Mesenchymal stem cell (in vitro differentiated cells and primary cell): ENCODE results near the gene ADAMTS13.

Experiments used
- DNase-seq: peaks from one replicate; pipeline ENCODE4 v3.0.0-alpha.2; 2013
- H2AFZ ChIP-seq: one replicate; pipeline ENCODE4 v1.6.1; 2013; ENCODE audit warnings: low read depth, mild to moderate bottlenecking, control low read depth, inconsistent platforms, low read length, moderate library complexity
- H2AK5ac ChIP-seq: 2 replicates; pipeline ENCODE4 v1.6.1; 2013; ENCODE audit warnings: low read length, moderate library complexity, mild to moderate bottlenecking, inconsistent platforms; ENCODE audit not compliant: severe bottlenecking
- H2BK120ac ChIP-seq: one replicate; pipeline ENCODE4 v1.6.1; 2013; ENCODE audit warnings: low read depth, mild to moderate bottlenecking, inconsistent platforms, low read length, moderate library complexity
- H2BK12ac ChIP-seq, 2 experiments: one replicate each; pipeline ENCODE4 v1.6.1; 2013; ENCODE audit warnings: inconsistent platforms in 2 of 2, low read length in 2 of 2, mild to moderate bottlenecking in 2 of 2, moderate library complexity in 2 of 2, control low read depth in 1 of 2
- H2BK15ac ChIP-seq: one replicate; pipeline ENCODE4 v1.6.1; 2013; ENCODE audit warnings: mild to moderate bottlenecking, low read depth, inconsistent platforms; ENCODE audit not compliant: poor library complexity, severe bottlenecking
- H2BK5ac ChIP-seq: 2 replicates; pipeline ENCODE4 v1.6.1; 2013; ENCODE audit warnings: low read depth, mild to moderate bottlenecking, low read length, control low read depth, inconsistent platforms; ENCODE audit not compliant: poor library complexity, severe bottlenecking
- H3K14ac ChIP-seq, 2 experiments: one replicate each; pipeline ENCODE4 v1.6.1; 2013; ENCODE audit warnings: inconsistent platforms in 2 of 2, low read length in 2 of 2, control low read depth in 1 of 2, mild to moderate bottlenecking in 1 of 2, moderate library complexity in 1 of 2
- H3K18ac ChIP-seq, 2 experiments: one replicate each; pipeline ENCODE4 v1.6.1; 2013; ENCODE audit warnings: inconsistent platforms in 2 of 2, low read length in 2 of 2, control low read depth in 1 of 2, low read depth in 1 of 2, mild to moderate bottlenecking in 1 of 2
- H3K23ac ChIP-seq, 2 experiments: one replicate each; pipeline ENCODE4 v1.6.1; 2013; ENCODE audit warnings: inconsistent platforms in 2 of 2, low read length in 2 of 2, mild to moderate bottlenecking in 2 of 2, moderate library complexity in 2 of 2, control low read depth in 1 of 2
- H3K27ac ChIP-seq: 2 replicates; pipeline ENCODE4 v1.5.1; 2013; ENCODE audit warnings: mild to moderate bottlenecking, moderate library complexity, low read length, control low read depth, inconsistent platforms; ENCODE audit not compliant: poor library complexity, severe bottlenecking
- H3K27me3 ChIP-seq, 2 experiments: 2 replicates each; pipeline versions ENCODE4 v1.6.1 to v1.7.0; 2013; ENCODE audit warnings: low read length in 2 of 2, mild to moderate bottlenecking in 2 of 2, moderate library complexity in 2 of 2, control low read depth in 1 of 2, inconsistent platforms in 1 of 2; ENCODE audit not compliant: control insufficient read depth in 1 of 2, insufficient read depth in 1 of 2
- H3K36me3 ChIP-seq, 2 experiments: 2 replicates each; pipeline versions ENCODE4 v1.6.1 to v1.7.0; 2013; ENCODE audit warnings: low read length in 2 of 2, control low read depth in 1 of 2, inconsistent platforms in 1 of 2, low read depth in 1 of 2, mild to moderate bottlenecking in 1 of 2; ENCODE audit not compliant: insufficient read depth in 2 of 2, control insufficient read depth in 1 of 2
- H3K4ac ChIP-seq, 2 experiments: one replicate each; pipeline ENCODE4 v1.6.1; 2013; ENCODE audit warnings: inconsistent platforms in 2 of 2, low read length in 2 of 2, mild to moderate bottlenecking in 2 of 2, moderate library complexity in 2 of 2, control low read depth in 1 of 2, low read depth in 1 of 2
- H3K4me1 ChIP-seq: 2 replicates; pipeline ENCODE4 v1.6.1; 2013; ENCODE audit warnings: low read depth, low read length, control low read depth; ENCODE audit not compliant: control insufficient read depth, insufficient read depth
- H3K4me2 ChIP-seq: 2 replicates; pipeline ENCODE4 v1.6.1; 2013; ENCODE audit warnings: low read length, mild to moderate bottlenecking, inconsistent platforms; ENCODE audit not compliant: poor library complexity, severe bottlenecking
- H3K4me3 ChIP-seq, 2 experiments: 2 replicates each; pipeline versions ENCODE4 v1.5.1 to v1.7.0; 2013; ENCODE audit warnings: low read length in 2 of 2, mild to moderate bottlenecking in 2 of 2, control low read depth in 1 of 2, low read depth in 1 of 2; ENCODE audit not compliant: insufficient read depth in 1 of 2
- H3K79me1 ChIP-seq: replicated peaks from 2 replicates; pipeline ENCODE4 v1.6.1; 2013; ENCODE audit warnings: mild to moderate bottlenecking, control low read depth, low read length, inconsistent platforms; ENCODE audit not compliant: poor library complexity, severe bottlenecking
- H3K9ac ChIP-seq: 2 replicates; pipeline ENCODE4 v1.7.0; 2013; ENCODE audit warnings: mild to moderate bottlenecking, low read length, moderate library complexity
- H3K9me3 ChIP-seq: 2 replicates; pipeline ENCODE4 v1.7.0; 2013; ENCODE audit warnings: mild to moderate bottlenecking, low read length; ENCODE audit not compliant: control insufficient read depth
- H4K8ac ChIP-seq: one replicate; pipeline ENCODE4 v1.6.1; 2013; ENCODE audit warnings: inconsistent platforms, mild to moderate bottlenecking, low read length, moderate library complexity
- H4K91ac ChIP-seq: one replicate; pipeline ENCODE4 v1.6.1; 2013; ENCODE audit warnings: mild to moderate bottlenecking, low read length, inconsistent platforms
- WGBS: methylation state at CpG from one replicate; pipeline ENCODE4 v1.1.7; 2013; ENCODE audit warnings: mixed read lengths; 5-methylcytosine and 5-hydroxymethylcytosine counted together

ADAMTS13 gene

DNA sequence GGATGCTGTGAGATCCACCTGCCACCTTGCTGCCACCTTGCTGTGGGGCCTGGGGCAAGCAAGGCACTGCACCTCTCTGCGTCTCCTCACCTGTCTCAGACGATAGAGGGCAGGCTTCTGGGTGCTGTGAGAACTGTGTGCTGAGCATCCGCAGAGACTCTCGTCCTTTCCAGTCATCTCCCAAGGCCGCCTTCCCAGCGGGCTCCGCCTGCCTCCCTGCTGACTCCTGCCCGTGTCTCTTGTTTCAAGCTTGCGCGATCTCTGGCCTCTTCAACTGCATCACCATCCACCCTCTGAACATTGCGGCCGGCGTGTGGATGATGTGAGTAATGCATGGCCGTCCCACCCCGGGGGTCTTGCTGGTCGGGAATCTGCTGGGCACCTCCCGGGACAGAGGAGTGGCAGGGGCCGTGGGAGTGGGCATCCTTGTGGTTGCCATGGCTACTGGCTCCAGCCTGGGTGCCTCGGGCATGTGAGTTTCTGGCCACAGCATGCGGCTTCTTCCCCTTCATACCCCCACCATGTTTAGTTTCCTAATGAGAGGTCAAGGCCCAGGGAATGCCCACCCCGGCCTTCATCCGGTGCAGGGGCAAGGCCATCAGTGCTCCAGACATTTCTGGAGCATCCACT, 41.2 kb downstream of the ADAMTS13 start:
- H3K27ac ChIP-seq: no peak overlapping the region
- peaks cover 30% of the 10 kb centered on the region for H3K79me1 ChIP-seq
- DNase-seq: no peak
- no peak overlapping the region for H3K14ac ChIP-seq
- no peak overlapping the region for H2BK120ac ChIP-seq
- no peak overlapping the region for H2AK5ac ChIP-seq
- no peak overlapping the region for H3K18ac ChIP-seq
- H4K8ac ChIP-seq: no peak overlapping the region
- H4K91ac ChIP-seq: no peak overlapping the region
- H3K9me3 ChIP-seq: no peaks in the 10 kb centered on the region
- H2BK5ac ChIP-seq: no peak overlapping the region
- no peak overlapping the region for H3K4me3 ChIP-seq
- no peak overlapping the region for H3K4me2 ChIP-seq
- peaks cover 0 to 7% of the 10 kb centered on the region in 2 experiments for H3K27me3 ChIP-seq
- H3K36me3 ChIP-seq: peaks cover 9 to 43% of the 10 kb centered on the region in 2 experiments
- no peak overlapping the region for H3K9ac ChIP-seq
- H2BK15ac ChIP-seq: no peak overlapping the region
- H3K4me1 ChIP-seq: peaks cover 20% of the 10 kb centered on the region
- WGBS: 87% methylated on average over 22 of the region's 22 CpGs
- H3K23ac ChIP-seq: no peak overlapping the region
- no peak overlapping the region for H3K4ac ChIP-seq
- H2AFZ ChIP-seq: no peak overlapping the region
- no peak overlapping the region for H2BK12ac ChIP-seq

DNA sequence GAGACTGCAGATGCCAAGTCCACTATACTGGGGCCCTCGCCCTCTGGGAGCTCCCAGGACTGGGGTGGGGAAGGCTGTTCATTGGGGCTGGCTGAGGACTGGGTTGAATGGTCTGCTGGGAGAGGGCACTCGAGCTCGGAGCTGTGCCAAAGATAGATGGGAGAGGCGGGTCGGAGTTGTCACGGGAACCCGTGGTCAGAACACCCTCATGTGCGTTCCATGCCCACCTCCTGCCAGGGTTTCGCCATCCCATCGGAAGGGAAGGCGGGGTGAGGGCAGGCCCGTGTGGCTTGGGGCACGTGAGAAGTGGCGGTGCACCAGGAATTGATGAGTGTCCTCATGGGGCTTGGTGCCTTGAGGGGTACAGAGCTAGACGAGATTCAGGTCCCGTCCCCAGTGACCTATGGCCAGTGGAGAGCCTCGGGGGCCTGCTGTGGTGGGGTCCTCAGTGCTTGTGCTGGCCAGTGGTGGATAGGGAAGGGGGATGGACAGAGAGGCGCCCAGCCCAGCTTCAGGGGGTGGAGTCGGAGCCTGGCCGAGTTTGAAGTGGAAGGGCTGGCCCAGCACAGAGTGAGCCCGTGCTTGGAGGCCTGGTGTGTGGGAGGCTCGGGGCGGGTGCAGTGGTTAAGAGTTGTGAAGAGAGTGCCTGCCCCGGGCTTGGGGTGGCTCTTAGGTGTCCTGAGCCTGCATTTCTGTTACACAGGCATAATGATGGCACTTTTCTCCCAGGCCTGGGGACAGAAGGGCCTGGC, 41.9 kb downstream of the ADAMTS13 start:
- H4K8ac ChIP-seq: no peak overlapping the region
- H3K36me3 ChIP-seq: peaks cover 9 to 50% of the 10 kb centered on the region in 2 experiments
- H2BK5ac ChIP-seq: no peak overlapping the region
- H2BK15ac ChIP-seq: no peak overlapping the region
- no peak overlapping the region for H3K18ac ChIP-seq
- H3K4me1 ChIP-seq: peaks cover 18% of the 10 kb centered on the region
- H3K4me2 ChIP-seq: no peak overlapping the region
- H3K4me3 ChIP-seq: no peak overlapping the region
- H3K27me3 ChIP-seq: peaks cover 0 to 5% of the 10 kb centered on the region in 2 experiments
- no peaks in the 10 kb centered on the region for H3K9me3 ChIP-seq
- peaks cover 30% of the 10 kb centered on the region for H3K79me1 ChIP-seq
- H3K4ac ChIP-seq: no peak overlapping the region
- no peak overlapping the region for H2AFZ ChIP-seq
- H2AK5ac ChIP-seq: no peak overlapping the region
- no peak overlapping the region for H3K27ac ChIP-seq
- H2BK12ac ChIP-seq: no peak overlapping the region
- H2BK120ac ChIP-seq: no peak overlapping the region
- H3K23ac ChIP-seq: no peak overlapping the region
- no peak overlapping the region for H3K9ac ChIP-seq
- DNase-seq: no peak
- H4K91ac ChIP-seq: no peak overlapping the region
- 93% methylated on average over 24 of the region's 24 CpGs for WGBS
- no peak overlapping the region for H3K14ac ChIP-seq

- no peak overlapping the region for H2BK5ac ChIP-seq
- no peak overlapping the region for H2AFZ ChIP-seq
- H3K79me1 ChIP-seq: peaks cover 30% of the 10 kb centered on the region
- H4K91ac ChIP-seq: no peak overlapping the region
- no peaks in the 10 kb centered on the region for H3K9me3 ChIP-seq
- H3K9ac ChIP-seq: no peak overlapping the region
- no peak overlapping the region for H2BK12ac ChIP-seq
- no peak overlapping the region for H4K8ac ChIP-seq
- H2BK15ac ChIP-seq: no peak overlapping the region
- no peak overlapping the region for H3K23ac ChIP-seq
- no peak overlapping the region for H3K4ac ChIP-seq
- no peak overlapping the region for H3K4me3 ChIP-seq
- peaks cover 9 to 56% of the 10 kb centered on the region in 2 experiments for H3K36me3 ChIP-seq
- H3K18ac ChIP-seq: no peak overlapping the region
- no peak overlapping the region for H2AK5ac ChIP-seq
- H3K27ac ChIP-seq: no peak overlapping the region
- H3K4me2 ChIP-seq: no peak overlapping the region
- WGBS: 94% methylated on average over 10 of the region's 10 CpGs
- no peak overlapping the region for H2BK120ac ChIP-seq
- peaks cover 0 to 5% of the 10 kb centered on the region in 2 experiments for H3K27me3 ChIP-seq
- H3K4me1 ChIP-seq: peaks cover 15% of the 10 kb centered on the region
- DNase-seq: no peak
- no peak overlapping the region for H3K14ac ChIP-seq
These were observed 42.5 kb downstream of the ADAMTS13 start for GRCh38 chr9:133464638-133465037.

DNA sequence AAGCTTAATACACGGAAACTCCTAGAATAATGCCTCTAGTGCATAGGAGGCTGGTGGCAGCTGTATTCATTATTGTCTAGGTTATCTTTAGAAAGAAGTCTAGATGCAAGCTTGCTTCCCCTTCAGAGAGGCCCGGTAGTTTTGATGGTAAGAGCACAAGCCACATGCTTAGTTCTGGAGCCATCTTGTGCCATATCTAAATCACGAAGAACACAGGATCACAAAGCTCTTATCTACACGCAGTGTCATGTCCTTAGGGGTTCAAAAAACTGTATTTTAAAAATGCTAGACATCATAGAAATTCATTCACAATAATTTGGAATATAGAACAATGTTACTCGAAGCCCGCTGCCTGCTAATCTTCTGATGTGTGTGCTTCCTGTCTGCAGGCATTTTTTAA, 43.8 kb downstream of the ADAMTS13 start:
- H2AK5ac ChIP-seq: no peak overlapping the region
- H2BK12ac ChIP-seq: no peak overlapping the region
- H4K91ac ChIP-seq: no peak overlapping the region
- no peak overlapping the region for H3K18ac ChIP-seq
- H4K8ac ChIP-seq: no peak overlapping the region
- no peak for DNase-seq
- H3K36me3 ChIP-seq: peaks cover 9 to 65% of the 10 kb centered on the region in 2 experiments
- peaks cover 0 to 5% of the 10 kb centered on the region in 2 experiments for H3K27me3 ChIP-seq
- H3K4me3 ChIP-seq: no peak overlapping the region
- 90% methylated on average over 3 of the region's 6 CpGs for WGBS
- no peak overlapping the region for H3K23ac ChIP-seq
- H3K9me3 ChIP-seq: no peaks in the 10 kb centered on the region
- no peak overlapping the region for H3K27ac ChIP-seq
- no peak overlapping the region for H3K4me2 ChIP-seq
- peaks cover 26% of the 10 kb centered on the region for H3K79me1 ChIP-seq
- H2BK15ac ChIP-seq: no peak overlapping the region
- no peak overlapping the region for H2BK120ac ChIP-seq
- H3K14ac ChIP-seq: no peak overlapping the region
- H2BK5ac ChIP-seq: no peak overlapping the region
- H3K9ac ChIP-seq: no peak overlapping the region
- peaks cover 10% of the 10 kb centered on the region for H3K4me1 ChIP-seq
- H2AFZ ChIP-seq: no peak overlapping the region
- H3K4ac ChIP-seq: no peak overlapping the region
